Effector CD8-positive, alpha-beta T cell (primary cell): ENCODE data around the gene SEL1L.
A peak's percentile ranks its signal among the peaks of the same experiment; 100 is the strongest.
"Not testable (repeated sequence)": the region's sequence is repeated elsewhere in the genome, so short reads cannot be mapped to it uniquely, and the experiment has no call there.

Experiments
- DNase-seq: peaks from one replicate; lab custom pipeline; 2025; lab: John Stamatoyannopoulos, UW

Gene SEL1L

DNA sequence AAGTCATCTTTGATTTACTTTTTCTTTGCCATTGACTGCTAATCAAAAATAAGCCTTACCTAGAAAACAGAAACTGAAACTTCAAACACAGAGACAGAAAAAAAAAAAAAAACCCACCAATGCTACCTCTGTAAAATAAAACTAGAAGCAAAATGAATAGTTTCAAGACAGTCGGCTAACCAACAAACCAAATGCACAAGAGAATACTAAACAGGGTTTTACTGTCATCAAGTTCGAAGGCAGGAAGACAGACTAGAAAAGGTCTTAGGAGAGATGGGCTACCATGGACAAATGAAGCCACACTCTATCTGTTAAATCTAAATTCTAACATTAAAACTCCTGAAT, 59.5 kb downstream of the SEL1L start:
- no peak for DNase-seq

DNA sequence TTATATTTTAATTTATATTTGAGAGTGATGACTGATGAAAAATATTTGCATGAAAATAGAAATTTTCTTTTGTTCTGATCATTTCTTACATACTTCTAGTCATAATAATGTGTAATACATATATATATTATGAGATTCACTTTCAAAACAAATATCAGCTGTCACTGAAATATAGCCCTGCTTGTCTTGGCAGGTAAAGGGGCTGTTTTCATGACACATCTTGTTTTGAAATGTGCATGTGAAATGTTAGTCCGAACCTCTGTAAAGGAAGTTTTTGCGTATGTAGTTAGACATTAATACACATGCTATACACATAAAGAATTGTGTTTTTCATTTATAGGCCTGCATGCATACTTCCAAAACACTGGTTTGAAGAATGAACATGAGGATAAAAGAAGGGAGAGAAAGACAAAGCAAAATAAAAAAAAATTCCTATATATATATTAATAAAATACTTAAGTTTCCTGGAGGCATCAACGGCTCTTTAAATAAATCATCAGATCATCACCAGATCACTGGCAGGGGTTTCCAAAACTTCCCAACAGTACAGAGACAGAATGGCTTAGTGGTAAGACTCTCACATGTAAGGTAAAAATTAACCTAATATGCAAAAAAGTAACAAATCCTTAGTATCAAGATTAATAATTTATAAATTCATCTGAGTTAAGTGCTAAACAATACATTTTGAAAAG, 60.1 kb downstream of the SEL1L start:
- DNase-seq, result no peak

DNA sequence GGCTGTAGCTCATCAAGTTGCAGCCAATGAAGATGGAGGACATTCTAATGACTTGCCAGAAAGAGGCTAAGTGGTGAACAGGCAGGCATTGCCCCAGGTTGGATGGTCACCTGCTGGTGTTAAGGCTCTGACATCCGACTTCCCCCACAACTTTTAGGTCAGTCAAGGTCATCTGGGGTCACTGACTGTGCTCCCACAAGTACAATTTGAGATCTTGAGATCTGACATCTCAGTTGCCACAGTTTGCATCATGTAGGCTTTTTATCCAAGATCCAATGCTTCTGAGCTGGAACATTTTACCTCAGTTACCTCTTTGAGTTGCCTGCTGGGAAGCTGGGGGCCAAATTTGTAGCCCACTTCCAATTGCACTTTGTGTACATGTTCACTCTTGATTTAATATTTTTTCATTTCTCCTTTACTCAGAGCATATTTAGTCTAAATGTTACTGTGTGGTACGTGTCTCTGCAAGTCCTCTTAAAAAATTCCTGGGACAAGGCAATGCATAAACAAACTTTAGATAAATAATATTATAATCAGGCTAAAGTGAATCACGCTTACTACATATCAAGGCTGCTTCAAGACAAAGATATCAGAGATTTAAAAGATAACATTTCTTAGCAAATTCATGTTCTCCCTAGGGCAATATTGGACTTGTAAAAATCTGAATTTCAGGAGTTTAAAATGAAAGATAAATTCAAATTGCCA, 61.4 kb downstream of the SEL1L start:
- DNase-seq, result no peak

DNA sequence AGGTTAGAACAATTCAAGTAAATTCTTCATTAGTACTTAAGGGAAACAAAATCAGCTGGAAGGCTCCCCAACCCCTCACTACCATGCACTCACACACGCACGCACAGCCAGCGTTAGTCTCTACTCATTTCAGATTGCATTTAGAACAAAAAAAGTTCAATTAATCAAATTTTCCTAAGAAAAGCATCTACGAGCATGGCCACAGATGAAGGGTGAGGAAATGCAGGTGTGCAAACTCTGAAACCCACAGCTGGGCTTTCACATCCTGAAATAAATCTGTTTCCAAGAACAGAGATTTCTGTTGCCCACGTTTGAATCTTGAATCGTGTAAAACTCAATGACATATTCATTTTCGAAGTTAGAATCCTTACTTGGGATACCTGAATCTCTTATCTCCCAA, 62.6 kb downstream of the SEL1L start:
- DNase-seq, result no peak

DNA sequence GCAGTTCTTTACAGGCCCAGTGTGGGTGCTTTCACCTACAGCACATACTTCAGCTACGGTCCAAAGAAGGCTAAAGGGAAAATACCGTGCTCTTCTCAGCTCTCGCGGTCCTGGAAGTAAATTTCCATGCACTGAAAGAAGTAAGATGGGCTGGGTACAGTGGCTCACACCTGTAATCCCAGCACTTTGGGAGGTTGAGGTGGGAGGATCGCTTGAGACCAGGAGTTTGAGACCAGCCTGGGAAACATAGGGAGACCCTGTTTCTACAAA, 63.2 kb downstream of the SEL1L start:
- not testable (repeated sequence) for DNase-seq

DNA sequence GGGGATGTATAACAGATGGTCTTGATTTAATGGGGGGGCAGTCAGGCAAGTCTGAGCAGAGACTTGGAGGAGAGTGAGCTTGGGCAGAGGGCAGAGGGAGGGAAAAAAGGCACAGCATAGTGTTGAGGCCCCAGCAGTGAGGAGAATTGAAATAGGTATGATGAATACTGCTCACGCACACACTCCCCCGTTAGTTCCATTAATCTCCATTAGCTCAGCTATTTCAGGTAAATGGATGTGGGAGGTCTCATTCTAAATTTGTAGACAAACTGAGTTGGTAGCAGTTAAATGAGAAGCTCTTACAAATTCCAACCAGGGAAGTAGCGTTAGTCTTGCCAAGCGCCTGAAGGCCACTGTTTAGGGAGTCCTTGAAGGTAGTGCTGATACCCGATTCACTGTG, 66.8 kb downstream of the SEL1L start:
- no peak for DNase-seq

DNA sequence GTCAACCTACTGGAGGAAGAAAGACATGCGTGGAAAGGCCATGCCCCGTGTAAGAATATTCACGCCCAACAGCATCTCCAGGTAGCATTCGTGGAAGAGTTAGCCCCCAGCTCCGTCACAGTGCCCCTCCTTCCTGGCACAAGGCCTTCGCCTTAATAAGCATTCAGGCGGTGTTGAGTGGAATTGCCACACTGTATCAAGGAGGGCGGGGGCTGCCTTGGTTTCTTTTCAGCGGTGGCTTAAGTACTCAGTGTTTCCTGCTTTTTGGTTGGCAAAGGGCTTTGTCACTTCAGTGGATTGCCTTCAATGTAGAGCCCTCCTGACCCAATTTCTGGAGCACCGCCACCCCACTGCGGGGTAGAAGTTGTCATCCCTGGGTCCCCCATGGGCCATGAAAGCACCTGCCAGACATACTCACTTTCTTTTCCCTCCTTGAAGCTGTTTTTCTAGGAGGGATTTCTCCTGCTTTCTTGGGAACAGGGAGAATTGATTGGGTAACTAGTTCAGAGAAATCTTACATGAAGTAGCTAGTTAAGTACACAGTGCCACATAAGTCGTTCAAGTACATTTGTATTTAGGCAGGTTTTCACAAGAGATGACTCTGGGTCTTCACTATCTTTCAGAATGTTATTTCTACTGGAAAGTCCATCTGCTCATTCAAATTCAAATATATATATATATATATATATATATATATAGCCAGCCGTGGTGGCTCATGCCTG, 68.0 kb downstream of the SEL1L start:
- DNase-seq, result no peak

DNA sequence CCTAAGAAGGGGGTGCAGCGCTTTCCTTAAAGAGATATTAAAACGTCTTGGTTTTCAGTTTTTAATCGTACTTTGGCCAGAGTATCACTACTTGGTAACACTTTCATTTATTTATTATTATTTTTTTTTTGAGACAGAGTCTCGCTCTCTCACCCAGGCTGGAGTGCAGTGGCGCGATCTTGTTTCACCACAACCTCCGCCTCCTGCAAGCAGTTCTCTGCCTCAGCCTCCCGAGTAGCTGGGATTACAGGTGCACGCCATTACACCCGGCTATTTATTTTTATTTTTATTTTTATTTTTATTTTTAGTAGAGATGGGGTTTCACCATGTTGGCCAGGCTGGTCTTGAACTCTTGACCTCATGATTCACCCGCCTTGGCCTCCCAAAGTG, 68.7 kb downstream of the SEL1L start:
- not testable (repeated sequence) for DNase-seq

DNA sequence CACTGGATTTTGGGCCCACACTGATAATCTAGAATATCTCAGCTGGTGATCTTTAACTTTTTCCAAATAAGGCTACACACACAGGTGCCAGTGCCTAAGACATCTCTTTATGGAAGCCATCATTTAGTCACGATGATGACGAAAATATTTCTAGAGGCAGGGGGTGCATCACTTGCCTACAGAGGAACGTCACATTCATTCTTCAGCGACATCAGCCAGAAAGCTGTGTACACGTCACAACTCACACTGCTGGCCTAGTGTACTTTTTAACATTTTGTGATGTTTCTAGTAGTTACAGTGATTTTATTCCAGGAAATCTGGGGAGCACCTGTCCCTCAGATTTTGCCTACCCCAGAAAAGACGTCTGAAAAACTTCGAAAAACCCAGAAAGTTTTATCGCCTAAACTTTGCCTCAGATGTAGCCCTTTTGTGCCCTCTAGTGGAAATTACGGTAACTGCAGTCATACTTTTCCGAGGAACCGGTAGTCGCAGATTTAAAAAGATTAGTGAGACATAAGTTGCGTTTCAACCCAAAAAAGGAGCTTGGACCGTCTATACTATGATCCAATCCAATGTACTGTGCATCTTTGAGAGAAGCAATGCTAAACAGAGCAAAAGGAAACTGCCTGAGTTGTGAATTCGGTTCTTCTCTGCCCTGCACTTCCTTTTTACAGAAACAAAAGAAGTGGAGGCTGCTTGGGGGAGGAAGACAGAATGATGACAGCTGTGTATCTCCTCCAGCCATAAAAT, 69.2 kb downstream of the SEL1L start:
- peak; percentile 22 for DNase-seq

DNA sequence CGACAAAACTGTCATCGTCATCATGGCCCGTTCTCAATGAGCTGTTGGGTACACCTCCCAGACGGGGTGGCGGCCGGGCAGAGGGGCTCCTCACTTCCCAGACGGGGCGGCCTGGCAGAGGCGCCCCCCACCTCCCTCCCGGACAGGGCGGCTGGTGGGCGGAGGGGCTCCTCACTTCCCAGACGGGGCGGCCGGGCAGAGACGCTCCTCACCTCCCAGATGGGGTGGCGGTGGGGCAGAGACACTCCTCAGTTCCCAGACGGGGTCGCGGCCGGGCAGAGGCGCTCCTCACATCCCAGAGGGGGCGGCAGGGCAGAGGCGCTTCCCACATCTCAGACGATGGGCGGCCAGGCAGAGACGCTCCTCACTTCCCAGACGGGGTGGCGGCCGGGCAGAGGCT, 71.3 kb downstream of the SEL1L start:
- DNase-seq, result not testable (repeated sequence)

DNA sequence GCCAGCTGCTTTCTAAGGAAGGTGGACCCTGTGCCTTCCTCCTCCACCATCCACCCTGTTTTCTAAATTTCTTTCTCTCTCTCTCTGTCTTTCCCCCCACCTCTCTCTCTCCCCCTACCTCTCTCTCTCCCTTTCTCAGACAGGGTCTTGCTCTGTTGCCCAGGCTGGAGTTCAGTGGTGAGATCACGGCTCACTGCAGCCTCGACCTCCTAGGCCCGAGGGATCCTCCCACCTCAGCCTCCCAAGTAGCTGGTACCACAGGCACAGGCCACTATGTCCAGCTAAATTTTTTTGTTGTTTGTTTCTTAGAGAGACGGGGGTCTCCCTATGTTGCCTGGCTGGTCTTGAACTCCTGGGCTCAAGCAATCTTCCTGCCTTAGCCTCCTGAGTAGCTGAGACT, 73.7 kb downstream of the SEL1L start:
- DNase-seq, result no peak

DNA sequence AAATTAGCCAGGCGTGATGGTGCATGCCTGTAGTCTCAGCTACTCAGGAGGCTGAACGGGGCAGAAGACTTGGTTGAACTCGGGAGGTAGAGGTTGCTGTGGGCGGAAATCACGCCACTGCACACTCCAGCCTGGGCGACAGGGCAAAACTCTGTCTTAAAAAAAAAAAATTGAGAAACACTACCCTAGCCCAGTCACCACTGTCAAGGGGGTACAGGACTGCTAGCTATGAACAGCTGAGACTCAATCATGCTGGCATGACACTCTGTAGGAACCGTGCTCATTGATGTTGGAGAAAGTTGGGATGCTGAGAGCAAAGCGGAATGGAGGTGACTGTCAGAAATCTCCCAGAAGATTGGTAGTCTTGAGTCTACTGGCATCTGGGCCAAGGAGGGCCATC, 75.3 kb downstream of the SEL1L start:
- DNase-seq, result no peak

DNA sequence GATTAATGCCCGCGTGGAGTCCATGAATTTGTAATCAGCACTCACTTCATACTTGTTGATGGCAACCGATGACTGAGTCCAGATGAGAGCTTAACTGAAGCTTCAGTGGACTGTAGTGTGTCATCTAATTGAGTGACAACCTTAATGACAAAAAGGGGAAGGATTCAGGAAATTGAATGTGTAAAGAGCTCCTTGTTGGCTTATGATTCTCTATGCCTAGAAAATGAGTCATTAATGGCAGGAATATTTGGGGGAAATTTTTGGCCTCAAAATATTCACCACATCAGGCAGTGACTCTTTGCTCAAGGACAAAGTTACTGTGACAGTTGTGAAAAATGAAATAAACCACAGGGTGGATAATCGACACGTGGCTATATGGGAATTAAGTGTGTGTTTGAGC, 78.3 kb downstream of the SEL1L start:
- no peak for DNase-seq

DNA sequence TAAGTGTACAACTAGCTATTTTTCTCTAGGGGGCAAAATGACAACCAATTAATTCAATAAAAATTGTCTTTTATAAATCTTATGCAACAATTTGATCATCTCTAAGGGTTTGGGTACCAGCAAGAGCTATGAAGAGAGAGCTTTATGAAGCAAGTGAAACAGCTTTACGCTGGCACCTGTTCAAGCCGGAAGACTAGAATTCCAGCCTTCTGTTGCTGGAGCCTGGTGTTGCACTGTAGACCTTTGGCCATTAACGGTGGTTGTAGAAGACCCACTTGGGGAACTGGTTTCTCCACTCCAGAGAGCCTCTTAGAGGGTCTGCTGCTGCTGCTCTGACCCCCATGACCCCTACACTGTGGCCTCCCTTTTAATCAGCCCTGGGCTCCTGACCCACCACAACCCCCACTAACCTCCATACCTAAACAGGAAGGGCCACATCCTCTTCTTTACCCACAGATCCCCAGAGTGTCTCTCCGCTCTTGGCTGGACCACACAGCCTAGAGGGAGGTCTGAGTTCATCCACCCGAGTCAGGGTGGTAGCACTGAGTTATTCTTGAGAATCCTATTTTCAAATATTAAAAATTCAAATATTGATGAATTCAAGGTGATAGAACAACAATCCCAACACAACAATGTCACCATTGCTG, 79.0 kb downstream of the SEL1L start:
- no peak for DNase-seq

DNA sequence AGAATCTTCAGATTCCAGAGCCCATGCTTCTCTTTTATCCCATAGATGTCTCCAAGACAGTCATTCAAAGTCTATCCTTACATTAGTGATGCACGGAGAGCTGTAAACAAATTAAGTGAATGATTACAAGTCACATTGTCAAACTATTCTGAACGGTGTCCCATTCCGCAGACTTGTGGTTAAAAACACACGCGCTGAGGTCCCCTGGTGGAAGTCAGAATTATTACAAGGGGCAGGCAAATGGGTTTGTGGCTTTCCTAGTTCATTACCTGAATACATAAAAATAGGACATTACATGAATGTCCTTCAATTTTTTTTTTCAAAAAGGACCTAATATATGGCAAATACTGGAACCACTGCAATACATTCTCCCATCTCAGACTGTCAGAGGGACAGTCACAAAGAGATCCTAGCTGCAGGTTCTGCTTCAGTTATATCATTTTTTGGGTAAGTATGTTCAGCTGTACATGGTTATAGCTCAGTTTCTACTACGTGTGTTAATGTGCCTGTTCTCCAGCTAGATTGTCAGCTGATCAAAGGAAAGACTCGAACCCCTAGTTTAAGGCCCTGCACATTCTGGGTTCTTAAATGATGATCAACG, 80.4 kb downstream of the SEL1L start:
- DNase-seq, result peak; percentile 15

DNA sequence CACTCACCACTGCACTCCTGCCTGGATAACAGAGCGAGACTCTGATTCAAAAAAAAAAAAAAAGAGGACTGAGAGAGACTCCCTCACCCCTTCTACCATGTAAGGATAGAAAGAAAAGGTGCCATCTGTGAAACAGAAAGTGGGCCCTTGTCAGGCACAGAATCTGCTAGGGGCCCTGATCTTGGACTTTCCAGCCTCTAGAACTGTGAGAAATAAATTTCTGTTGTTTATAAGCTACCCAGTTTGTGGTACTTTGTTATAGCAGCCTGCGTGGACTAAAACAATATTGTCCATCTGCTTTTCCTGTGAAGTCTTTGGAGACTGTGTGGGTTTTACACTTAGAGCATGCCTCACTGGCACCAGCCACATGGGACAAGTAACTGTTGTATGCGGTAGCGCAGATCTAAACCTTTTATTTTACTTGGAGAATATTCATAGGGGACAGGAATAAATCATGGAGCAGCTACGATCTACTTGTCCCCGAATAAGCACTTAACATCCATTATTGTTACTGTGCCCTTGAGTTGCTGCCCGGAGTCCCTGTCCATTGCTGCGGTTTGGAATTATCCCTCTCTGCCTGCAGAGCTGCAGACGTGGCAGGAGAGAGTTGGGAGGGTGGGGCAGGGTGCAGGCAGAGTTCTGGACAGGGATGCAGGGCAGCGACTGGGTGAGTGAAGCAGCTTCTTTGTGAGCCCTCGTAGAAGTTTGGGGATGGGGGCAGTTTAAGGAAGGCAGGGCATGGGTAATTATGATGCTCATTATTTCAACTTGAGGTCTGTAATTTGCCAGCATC, 81.1 kb downstream of the SEL1L start:
- no peak for DNase-seq

DNA sequence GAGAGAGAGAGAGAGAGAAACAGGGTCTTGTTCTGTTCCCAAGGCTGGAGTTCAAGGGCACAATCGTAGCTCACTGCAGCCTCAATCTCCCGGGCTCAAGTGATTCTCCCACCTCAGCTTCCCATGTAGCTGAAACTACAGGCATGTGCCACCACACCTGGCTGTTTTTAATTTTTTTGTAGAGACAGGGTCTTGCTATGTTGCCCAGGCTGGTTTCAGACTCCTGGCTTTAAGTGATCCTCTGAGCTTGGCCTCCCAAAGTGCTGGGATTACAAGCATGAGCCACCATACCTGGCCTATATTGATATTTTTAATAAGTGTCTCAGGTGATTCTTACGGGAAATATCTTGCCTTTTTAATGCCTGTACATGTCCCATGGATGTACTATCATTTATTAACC, 82.7 kb downstream of the SEL1L start:
- no peak for DNase-seq

DNA sequence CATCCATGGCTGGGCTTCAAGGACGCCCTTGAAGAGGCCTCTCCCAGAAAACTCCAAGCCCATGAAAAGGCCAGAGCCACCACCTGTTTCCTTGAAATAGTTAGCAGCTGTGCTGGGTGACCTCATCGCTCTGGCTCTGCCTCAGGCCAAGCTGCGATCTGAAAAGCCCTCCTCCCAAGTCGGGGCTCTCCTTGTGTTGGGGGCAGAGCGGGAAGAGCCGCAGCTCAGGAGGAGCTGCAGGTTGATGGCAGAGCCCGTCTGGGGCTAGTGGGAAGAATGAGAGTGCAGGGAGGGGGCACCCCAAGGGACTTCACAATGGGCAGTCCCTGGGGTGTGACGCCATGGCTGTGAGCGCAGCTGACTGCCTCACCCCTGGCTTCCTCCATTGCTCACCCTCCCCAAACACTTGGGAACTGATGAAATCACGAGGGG, 83.5 kb downstream of the SEL1L start:
- DNase-seq, result no peak

DNA sequence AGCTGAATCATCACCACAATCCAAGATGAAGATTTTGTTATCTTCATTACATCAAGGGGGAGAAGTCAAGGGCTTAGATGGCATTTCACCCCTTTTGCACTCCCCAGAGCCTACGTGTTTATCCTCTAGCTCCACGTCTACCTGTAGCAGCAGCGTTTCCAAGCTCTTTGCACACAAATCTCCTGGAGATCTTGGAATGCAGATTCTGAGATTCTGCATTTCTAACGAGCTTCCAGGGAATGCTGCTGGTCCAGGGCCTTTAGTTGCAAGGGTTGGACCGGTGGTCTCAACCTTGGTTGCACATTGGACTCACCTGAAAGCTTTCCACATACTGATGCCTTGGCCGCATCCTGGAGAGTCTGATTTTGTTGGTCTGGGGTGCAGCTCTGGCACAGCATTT, 84.1 kb downstream of the SEL1L start:
- no peak for DNase-seq

DNA sequence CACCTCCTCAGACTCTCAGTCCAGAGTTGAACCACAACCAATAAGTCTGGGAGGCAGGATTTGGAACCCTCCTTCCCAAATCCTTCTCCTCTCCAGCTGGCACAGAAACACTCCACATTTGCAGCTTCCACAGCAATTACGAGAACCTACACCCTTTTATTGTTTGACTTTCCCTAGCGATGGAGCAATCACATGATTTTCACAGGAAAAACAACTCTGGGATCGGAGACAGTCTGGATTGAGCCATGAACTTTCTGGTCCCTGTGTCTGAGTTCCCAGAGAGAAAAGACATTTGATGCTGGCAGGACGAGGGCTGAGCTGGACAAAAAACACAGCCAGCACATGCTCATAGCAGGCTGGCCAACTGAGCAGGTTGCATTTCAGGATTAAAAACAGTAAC, 84.5 kb downstream of the SEL1L start:
- DNase-seq, result no peak
